Calu3 (cell line): Measurements from ENCODE around the gene GOLGB1. TPM values are rescaled to one million over a fixed set of nuclear protein-coding genes. Genes with fewer than 3 reads are reported as not detected.

Source experiments
- BruUV-seq: library from RNA; stranded (reverse); fragments of 400-500 nt; replicated peaks from 2 replicates; lab custom pipeline; 2021; lab: Mats Ljungman, UMichigan
- CTCF ChIA-PET: fragments of 300-600 bp; sonication (Branson Sonifier 250); formaldehyde crosslinking; loops from one replicate; lab custom pipeline; 2022; ENCODE audit warnings: antibody characterized with exemption; lab: Charles Lee
- DNase-seq: peaks from one replicate; pipeline ENCODE4 v3.0.0; 2022
- H3K27ac Mint-ChIP-seq: one replicate; pipeline ENCODE4 v1.8.0; 2022; ENCODE audit warnings: mixed read lengths; ENCODE audit not compliant: unreplicated experiment
- H3K27me3 Mint-ChIP-seq: one replicate; pipeline ENCODE4 v1.8.0; 2022; ENCODE audit warnings: mixed read lengths; ENCODE audit not compliant: unreplicated experiment
- H3K36me3 Mint-ChIP-seq: one replicate; pipeline ENCODE4 v1.8.0; 2022; ENCODE audit warnings: mild to moderate bottlenecking, moderate library complexity, mixed read lengths; ENCODE audit not compliant: insufficient read depth, unreplicated experiment
- H3K4me1 Mint-ChIP-seq: one replicate; pipeline ENCODE4 v1.8.0; 2022; ENCODE audit warnings: mild to moderate bottlenecking, low read depth, mixed read lengths; ENCODE audit not compliant: unreplicated experiment
- H3K4me3 Mint-ChIP-seq: one replicate; pipeline ENCODE4 v1.8.0; 2022; ENCODE audit warnings: mild to moderate bottlenecking, low read depth, moderate library complexity, mixed read lengths; ENCODE audit not compliant: unreplicated experiment
- H3K9me3 Mint-ChIP-seq: one replicate; pipeline ENCODE4 v1.8.0; 2022; ENCODE audit warnings: low read depth, mixed read lengths; ENCODE audit not compliant: unreplicated experiment
- CTCF ChIP-seq: fragments of 200-600 bp; IDR thresholded peaks from one replicate; pipeline ENCODE4 v1.8.0; 2022; ENCODE audit warnings: antibody characterized with exemption; ENCODE audit not compliant: unreplicated experiment
- intact Hi-C: fragments of 100-400 bp; cut with micrococcal nuclease; formaldehyde crosslinking; loops from one replicate; pipeline ENCODE4 v1.10.0; 2022; ENCODE audit not compliant: unreplicated experiment
- total RNA-seq: library from RNA; stranded (reverse); gene quantifications from 2 replicates; pipeline ENCODE4 v1.2.3, GENCODE V29; 2022

GOLGB1 gene
- total RNA-seq, 1 experiment from 2014 or later, result 42.8 TPM

DNA sequence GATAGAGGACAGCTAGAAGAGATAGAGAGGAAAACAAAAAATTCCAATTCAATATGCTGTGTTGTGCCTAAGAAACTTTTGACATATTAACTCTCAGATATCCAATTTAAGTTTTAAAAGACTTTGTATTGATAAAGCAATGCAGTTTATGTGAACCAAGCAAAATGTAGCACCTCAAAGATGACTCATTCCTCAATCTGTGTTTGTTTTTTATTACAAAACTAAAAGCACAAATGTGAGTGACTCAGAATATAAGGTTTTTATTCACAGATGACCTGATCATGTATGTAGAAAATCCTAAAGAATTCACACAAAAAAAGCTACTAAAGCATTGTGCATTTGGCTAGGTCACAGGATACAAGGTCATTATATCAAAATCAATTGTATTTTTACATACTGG, 99.9 kb downstream of the GOLGB1 start:
- H3K27me3 Mint-ChIP-seq, result no peaks in the 10 kb centered on the region
- no peak overlapping the region for H3K4me3 Mint-ChIP-seq
- intact Hi-C loops, result no loop called here
- H3K27ac Mint-ChIP-seq, result no peak overlapping the region
- DNase-seq, result no peak
- CTCF ChIA-PET, result no interaction called here
- H3K36me3 Mint-ChIP-seq, result no peaks in the 10 kb centered on the region
- no peak for TF ChIP-seq CTCF
- no TSS peak for BruUV-seq
- H3K9me3 Mint-ChIP-seq, result no peaks in the 10 kb centered on the region
- H3K4me1 Mint-ChIP-seq, result peaks cover 5% of the 10 kb centered on the region

DNA sequence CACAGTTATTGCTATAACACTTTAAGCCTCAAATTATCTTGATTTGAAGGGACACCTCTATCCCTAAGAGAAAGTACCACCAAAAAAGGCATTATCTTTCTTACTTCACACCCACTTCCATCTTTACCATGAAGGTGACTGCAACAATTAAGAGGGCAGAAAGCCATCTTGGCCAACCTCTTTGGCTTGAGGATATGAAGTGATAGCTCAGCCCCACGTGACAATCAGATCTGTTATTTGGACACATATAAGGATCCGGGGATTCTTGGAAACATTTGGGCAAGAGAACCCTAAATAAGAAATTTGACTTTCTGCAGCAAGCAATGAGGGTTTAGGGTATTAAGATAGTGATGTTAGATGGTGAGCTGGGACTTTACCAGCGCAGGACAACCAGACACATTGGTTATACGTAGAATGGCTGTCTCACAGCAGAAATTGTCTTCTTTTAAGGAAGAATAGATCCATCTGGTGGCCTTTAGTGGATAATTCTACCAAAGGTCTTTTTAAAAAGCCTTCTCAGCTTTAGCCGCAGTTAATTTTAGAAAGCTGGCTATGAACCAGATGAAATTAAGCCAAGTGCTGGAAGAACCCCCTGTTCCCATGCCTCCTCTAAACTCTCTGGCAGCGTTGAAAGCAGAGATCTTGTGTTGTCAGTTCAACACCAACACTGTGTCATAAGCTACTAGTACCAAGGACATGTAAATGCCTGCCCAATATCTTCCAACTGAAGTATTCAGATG, 101.2 kb downstream of the GOLGB1 start:
- no peak for DNase-seq
- Mint-ChIP-seq H3K27ac (no peak overlapping the region), H3K36me3 (no peaks in the 10 kb centered on the region), H3K4me3 (no peak overlapping the region), H3K4me1 (peaks cover 5% of the 10 kb centered on the region), H3K27me3 (no peaks in the 10 kb centered on the region), H3K9me3 (no peaks in the 10 kb centered on the region)
- TF ChIP-seq CTCF, result no peak
- CTCF ChIA-PET, result no interaction called here
- BruUV-seq, result no TSS peak
- intact Hi-C loops, result no loop called here

GRCh38 chr3:121645054-121645453, 104.5 kb downstream of the GOLGB1 start:
- Mint-ChIP-seq H3K4me3 (no peak overlapping the region), H3K4me1 (no peaks in the 10 kb centered on the region), H3K9me3 (no peaks in the 10 kb centered on the region), H3K27ac (no peak overlapping the region), H3K27me3 (no peaks in the 10 kb centered on the region), H3K36me3 (no peaks in the 10 kb centered on the region)
- CTCF ChIA-PET, result no interaction called here
- no TSS peak for BruUV-seq
- TF ChIP-seq CTCF, result no peak
- DNase-seq, result no peak
- intact Hi-C loops, result no loop called here

GRCh38 chr3:121642601-121643314, 106.8 kb downstream of the GOLGB1 start:
- no peaks in the 10 kb centered on the region for H3K4me1 Mint-ChIP-seq
- H3K27me3 Mint-ChIP-seq, result no peaks in the 10 kb centered on the region
- intact Hi-C loops, result no loop called here
- no peak overlapping the region for H3K4me3 Mint-ChIP-seq
- no peak overlapping the region for H3K27ac Mint-ChIP-seq
- no peak for TF ChIP-seq CTCF
- DNase-seq, result no peak
- CTCF ChIA-PET, result no interaction called here
- no peaks in the 10 kb centered on the region for H3K36me3 Mint-ChIP-seq
- BruUV-seq, result no TSS peak
- no peaks in the 10 kb centered on the region for H3K9me3 Mint-ChIP-seq
